ENCODE data around the gene ITPR2.

ITPR2 gene

DNA sequence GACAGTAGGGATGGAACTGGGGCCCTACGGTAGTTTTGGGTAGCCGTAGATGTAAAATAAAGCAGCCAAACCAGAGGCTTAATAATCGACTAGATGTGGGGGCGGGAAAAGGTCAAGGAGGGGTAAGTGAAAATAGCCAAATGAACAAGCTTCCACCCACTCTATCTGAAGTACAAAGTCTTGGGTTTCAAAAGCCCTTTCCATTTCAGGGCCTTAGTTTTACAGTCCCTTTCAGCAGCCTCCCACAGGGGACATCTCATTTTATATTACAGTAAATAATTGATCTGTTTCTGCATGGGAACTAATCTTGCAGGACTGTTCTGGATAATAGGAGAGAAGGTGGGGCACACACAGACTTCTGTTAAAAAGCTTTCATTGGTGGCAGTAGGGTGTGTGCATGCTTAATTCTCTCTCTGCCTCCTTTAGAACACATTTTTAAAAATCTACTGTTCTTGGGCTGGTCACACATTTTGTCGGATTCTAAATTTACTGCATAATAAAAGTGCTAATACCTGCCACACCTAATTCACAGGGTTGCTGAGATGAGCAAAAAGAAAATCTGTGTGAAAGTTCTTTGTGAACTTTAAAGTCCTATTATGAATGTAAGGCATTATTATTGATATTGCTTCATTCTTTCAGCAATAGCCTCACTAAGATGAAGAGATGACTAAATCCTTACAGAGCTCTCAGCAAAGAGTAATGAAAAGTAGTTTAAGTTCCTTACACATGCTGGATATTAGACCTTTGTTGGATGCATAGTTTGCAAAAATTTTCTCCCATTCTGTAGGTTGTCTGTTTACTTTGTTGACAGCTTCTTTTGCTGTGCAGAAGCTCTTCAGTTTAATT is 104.6 kb downstream of the ITPR2 start:
- DNase-seq, result no peak

DNA sequence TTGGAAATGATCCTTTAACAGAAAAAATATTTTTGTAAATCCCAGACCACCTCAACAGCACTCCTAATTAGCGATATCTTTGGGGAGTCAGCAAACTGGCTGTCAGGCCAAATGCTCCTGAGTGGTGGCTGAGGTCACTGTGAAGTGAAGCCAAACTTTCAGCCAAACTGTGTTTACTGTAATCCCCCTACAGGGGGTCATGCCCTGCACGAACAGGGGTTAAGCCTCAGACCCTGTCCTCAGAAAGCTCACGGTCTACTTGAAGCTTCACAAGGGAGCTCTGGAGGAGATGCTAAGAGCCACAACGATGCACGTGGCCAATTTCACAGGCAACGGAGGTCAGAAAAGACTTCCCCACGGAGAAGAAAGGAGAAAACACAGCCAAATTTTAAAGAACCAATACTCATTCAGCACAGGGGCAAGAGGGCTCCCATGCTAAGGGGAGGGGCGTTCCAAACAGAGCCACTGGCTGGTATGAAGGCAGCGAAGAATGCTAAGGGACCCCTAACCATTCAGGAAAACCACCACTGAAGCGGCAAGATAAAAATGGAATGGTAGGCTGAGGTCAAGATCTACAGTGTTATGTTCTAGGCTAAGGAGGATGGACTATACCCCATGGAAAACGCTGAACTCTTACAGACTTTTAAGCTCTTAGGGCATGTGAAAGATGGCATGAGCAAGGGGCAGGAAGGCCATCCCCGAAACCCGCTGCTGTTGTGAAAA is 105.4 kb downstream of the ITPR2 start:
- DNase-seq, result no peak

DNA sequence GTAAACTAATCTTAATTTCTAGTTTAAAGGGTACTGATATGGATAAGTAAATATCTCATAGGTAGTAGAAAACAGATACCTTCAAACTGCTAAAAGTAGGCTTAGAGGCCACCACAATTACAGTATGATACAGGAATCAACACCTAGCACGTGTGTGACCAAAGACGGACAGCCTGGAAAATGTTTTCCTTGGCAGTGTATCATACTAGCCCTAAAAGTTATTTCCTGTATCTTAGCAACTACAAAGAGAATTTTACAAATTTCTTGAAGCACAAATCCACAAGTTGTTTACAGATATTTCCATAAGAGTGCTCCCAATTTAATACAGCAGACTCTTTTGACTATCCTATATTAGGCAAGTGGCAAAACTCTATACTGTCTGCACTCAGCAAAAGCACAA is 106.0 kb downstream of the ITPR2 start:
- DNase-seq, result no peak

DNA sequence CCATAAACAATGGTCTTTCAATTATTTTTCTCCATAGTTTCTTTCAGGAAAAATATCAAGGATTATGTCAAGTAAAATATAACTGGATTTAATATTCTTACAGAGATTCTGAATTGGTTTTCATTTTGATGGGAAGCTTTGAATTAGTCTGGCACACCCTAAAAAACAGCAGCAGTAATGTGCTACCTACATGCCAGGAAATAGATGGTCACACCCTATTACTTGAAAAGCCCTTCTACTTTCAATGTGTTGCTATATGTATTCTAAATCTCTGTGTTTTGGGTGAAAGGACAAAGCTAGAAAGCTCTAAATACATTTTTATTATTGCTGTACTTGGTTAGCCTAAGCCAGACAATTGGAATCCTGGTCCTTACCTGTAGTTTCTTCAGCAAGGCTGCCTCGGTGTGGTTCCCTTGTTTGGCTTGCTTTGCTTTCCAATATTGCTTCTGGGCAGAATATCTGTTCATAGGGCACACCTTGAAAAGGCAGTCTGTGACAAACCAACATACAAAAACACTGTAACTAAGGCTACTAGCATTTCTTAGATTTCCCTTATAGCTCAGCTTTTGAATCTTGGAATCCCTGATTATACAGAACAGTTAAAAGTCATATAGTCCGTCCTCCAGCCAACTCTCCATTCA is 107.6 kb downstream of the ITPR2 start:
- no peak for DNase-seq

DNA sequence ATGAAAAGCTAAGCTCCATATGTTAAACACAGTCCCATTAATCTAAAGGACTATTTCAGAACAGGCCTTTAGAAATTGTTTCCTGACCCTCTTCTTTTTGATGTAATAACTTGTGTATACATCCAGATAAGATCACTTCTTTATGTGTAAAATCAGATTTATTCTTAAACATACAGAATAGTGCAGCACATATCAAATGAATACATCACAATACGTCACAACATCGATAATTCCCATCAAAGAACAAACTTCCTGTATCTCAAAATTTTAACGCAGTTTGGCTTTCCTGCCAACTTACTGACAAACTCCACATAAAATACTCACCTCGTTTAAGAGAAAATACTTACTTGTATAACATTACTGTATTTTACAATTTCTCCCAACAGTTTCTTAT is 108.7 kb downstream of the ITPR2 start:
- no peak for DNase-seq

DNA sequence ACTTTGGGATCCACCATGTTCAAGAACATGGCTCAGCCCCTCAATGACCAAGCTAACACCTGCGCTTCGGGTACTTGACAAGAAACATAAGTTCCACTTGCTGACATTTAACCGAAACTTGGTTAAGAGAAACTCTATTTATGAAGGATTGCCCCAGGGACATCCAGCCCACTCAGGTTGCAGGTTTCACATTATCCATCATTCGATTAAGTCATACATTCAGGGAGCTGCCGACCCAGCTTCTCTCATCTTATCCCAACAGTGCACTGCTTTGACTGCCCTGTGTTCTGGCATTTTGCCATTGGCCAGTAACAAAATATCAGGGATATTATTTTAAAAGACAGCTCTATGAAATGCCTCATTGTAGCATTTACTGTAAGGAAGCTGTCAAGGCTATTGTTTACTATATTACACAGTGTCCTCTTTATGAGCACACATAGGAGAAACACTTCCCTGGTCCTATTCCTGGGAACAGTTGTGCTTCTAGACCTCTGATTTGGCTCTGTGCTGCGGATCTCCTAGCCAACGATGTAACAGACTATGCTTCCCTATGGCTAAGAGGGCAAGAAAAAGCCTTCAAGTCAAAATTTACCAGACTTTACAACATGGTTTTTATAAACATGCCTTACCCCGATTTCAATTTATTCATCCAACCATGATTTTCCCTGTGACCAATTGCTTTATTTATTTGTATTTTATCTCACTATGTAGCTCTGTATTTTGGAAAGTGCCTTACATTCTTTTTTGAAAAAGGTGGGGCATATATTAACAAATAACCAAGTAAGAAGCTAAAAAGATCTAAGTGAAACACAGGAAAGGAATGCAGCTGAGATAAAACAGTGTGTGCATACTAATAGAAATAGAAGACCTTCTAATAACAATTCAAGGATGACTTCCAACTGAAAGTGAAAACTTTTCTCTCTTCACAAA is 109.3 kb downstream of the ITPR2 start:
- DNase-seq, result no peak

DNA sequence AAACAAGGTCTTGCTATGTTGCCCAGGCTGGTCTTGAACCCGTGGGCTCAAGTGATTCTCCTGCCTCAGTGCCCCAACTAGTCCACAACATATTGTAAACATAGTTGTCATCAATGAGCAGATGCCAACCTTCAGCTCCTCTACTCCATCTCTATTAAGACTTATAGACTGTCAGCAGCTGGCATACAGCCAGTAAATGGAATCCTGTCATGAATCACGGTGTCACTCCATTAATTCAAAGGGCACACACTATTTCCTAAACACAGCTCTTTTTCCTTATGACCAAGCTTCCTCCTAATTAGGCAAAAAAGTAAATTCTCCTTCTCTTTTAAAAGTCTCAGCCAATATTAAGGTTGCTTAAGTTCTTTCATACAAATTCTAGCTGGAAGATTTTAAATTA is 111.2 kb downstream of the ITPR2 start:
- DNase-seq, result no peak

DNA sequence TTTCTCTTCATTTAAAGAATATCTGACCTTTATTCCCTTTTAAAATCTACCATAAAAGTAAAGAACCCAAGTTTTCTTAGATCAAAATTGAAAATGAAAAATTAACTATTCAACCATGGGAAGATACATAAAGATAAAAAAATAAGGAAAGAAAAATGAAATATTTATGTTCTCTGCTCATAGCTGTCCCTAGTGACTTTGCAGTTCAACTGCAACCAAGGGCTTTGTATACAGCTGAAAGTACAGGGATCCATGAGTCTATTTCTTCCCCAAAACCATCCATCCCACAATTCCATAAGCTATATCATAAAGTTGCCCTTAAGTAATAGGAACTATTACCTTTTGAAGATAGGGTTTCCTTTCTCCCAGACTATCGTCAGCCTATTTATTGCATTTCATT is 113.1 kb downstream of the ITPR2 start:
- DNase-seq, result no peak

DNA sequence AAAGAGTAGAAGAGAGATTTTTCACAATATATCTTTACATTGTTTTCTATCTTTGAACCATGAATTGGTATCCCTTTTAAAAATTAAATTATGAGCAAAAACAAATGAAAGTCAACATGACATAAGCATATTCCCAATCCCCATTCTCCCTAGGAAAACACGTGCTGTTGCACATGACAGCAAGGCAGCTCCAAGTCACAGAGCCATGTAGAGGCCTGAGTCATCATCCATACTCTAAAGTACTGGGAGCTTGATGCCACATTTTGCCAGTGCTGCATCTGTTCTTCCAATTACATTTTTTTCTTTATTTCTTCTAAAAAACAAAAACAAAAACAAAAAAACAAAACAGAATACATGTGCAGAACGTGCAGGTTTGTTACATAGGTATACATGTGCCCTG is 115.2 kb downstream of the ITPR2 start:
- no peak for DNase-seq

DNA sequence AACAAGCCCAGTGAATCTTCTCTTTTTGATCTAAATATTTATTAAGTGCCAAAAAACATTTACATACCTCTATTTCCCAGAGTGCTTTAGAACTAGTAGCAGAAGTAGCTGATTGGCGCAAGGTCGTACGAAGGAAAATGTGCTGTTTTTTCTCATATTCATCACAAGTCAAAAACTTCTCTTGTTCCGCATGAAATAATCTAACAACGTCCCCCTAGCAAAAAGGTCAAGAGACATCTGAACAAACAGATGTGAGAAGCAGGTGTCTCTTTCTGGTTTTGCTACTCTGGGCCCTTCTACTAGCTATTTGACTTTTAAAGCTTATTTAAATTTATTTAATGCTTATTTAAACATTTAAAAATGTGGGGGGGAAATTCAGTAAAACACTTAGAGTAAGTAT is 117.8 kb downstream of the ITPR2 start:
- DNase-seq, result no peak

DNA sequence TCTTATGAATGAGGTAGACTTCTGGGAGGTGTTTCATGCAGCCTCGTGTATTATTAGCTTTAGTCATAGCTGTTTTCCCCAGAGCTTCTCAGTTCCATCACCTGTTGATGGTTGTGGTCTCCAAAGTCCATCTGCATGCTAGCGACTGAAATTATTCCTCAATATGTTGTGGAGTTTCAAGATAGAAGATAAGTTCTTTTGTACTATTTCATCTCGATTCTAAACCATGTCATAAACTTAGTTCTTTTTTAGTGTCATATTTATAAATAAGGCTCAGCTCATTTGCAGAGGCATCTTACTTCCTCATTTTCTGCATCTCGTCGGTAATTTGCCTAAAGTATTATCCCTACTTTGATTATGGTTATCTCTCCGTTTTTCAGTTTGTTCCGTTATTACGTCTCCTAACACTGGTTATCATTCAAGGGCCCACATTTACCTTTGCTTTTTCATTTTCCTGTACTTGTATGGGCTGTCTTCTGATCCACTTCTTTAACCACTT is 119.1 kb downstream of the ITPR2 start:
- no peak for DNase-seq

DNA sequence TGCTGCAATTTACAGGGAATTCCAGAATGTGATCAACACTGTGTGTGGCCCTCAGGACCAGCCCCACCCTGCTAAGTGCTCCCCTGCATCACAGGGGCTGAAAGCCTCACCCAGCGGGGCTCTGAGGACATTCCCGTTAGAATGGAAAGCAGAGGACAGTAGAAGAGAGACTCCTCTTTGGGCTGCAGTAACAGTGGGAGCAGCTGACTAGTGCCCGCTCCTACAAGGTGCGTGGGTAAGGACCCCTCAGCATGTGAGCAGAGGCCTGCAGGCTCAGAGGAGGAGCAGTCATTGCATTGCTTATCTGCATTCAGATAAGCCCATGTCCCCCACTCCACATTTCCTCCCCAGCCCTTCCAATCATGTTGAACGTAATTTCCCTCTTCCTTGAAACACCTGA is 120.1 kb downstream of the ITPR2 start:
- DNase-seq, result no peak

DNA sequence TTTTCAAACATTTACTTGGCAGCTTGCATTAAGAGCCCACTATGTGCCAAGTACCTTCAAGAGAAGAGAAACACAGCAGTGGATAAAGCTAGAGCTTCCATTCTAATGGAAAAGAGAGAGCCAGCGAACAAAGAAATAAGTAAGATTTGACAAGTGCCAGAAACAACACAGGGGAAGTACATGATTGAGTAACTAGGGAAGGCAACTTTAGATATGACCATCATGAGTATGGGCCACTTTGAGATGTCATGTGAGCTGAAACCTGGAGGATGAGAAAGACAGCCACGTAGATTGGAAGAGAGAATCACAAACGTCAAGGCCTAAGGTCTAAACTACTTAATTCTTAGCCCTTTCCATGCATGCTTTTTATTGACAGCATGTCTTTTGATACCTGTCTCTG is 121.4 kb downstream of the ITPR2 start:
- DNase-seq, result no peak

DNA sequence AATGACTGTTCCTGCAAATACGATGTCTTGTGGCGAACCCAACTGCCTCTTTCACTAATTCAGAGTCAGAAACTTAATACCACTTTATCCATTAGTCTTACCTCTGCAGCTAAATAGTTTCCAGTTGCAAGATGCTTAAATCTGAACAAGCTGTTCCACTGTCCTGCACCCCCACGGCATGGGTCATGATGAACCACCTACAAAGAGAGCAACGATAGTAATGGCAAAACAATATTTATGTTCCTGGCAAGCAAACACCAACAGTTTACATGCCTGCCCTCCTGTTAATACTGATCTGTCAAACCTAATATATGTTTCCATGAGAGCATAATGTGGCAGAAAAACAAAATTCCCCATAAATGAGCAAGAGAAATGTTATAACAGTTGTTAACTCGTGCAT is 121.9 kb downstream of the ITPR2 start:
- no peak for DNase-seq

DNA sequence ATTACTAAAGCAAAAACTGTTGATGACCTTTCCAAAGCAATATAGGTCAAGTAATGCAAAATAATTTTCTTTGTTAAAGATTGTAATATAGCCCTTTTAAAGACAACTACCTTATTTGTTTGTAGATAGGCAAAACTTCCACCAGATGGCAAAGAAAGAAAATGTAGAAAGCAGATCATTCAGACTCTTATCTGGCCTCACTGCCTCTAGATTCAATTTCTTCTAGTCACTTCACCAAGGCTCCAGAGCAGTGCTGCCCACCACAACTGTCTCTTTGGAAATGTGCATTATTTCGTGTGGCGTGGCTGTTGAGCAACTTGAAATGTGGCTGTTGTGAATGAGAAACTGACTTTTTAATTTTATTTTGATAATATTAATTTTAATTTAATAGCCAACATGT is 127.1 kb downstream of the ITPR2 start:
- no peak for DNase-seq

DNA sequence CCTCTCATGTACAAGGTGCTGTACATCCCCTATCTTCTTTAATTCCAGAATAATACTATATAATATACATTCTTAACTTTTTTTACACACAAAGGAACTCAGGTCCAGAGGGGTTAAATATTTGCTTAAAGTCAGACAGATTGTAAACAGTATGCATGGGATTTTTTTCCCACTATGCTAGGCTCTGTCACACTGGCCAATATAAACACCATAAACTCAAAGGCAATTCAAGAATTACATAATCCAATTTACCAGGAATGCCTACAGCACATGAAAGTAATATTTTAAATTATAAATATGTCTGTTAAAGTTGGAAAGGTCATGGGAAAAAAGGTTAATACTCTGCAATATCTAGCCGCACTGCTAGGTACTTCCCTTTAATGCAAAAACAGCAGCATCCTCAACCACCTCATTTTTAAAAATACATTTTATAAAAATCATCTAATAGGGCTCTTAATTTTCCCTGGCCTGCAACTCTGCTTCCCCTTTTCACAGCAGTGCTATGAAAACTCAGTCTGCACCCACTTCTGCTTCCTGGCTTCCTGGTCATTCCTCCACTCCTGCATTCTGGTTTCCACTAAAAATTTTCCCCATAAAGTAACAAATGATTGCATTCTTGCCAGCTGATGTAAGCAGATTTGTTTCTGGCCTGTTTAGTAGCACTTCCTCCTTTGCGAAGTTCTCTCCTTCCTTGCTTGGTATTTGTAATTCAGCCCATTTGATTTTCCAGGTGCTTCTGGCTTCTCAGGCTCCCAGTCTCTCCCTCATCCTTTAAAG is 128.1 kb downstream of the ITPR2 start:
- DNase-seq, result no peak

DNA sequence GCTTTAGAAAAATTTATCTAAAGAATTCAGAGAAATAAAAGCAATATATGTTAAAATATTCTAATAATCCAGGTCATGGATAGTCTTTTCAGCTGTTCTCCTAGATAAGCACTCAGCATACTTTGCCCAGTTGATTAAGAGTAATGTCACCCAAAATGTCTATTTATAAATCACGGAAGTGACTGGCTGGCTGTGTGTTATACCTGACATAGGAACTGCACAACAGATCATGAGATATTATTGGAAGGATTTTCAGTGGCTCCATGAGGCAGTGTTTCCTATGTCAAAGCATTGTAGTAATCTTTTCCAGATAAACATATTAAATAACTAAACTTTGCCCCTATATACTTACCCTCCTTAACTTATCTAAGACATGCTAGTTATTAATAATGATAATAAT is 128.8 kb downstream of the ITPR2 start:
- no peak for DNase-seq

DNA sequence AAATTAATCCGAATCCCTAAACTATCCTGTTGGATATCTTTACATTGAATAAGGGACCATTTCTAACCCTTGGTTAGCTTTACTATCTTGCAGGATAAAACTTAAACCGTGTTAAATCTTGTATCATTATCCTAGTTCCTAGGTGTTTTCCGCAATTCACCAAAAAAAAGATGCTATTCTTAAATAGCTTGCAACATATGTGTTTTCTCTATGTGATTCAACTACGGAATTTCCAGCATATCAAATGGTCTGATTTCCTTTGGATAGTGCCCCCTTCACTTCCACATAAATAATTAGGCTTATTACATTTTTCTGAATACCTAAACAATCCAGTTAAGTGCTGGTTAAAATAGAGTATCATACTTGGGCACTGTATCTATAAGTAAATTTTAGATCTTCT is 130.3 kb downstream of the ITPR2 start:
- no peak for DNase-seq

DNA sequence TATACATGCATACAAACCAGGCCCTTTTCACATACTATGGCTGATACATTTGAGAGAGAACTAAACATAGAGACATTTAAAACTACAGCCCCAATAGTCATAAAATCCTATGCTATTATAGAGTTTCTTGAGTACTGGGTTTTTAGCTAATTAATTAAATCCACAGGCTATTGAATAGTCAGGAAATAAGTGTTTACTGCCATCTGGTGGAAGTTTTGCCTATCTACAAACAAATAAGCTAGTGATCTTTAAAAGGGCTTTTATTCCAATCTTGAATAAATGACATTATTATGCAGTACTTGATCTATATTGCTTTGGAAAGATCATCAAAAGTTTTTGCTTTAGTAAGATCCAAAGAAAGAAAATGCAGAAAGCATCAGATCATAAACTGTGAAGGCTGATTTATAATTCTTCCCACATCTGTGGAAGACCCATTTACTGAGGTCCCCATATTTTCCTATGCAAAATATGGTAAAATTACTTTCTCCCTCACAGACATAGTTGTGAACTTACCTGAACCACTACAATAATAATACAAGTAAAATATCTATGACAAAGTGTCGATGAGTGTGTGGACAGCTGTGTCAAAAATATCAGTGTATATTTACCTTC is 131.3 kb downstream of the ITPR2 start:
- no peak for DNase-seq

DNA sequence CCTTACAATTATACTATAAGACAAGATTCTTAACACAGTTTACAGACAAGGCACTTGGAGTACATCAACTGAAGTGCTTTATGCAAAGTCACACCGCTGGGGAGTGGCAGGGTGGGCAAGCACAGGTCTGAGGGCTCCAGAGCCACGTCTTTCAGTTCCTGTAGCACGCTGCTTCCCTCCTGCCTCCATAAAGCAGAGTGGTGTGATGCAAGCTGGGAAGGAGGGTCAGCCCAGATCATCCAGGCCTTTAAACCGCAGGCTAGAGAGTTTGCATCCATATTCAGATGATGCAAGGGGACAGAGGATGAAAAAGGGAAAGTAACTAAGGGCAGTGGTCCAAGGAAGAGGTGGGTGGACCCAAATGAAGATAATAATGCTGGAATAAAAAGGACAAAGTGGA is 132.6 kb downstream of the ITPR2 start:
- no peak for DNase-seq

DNA sequence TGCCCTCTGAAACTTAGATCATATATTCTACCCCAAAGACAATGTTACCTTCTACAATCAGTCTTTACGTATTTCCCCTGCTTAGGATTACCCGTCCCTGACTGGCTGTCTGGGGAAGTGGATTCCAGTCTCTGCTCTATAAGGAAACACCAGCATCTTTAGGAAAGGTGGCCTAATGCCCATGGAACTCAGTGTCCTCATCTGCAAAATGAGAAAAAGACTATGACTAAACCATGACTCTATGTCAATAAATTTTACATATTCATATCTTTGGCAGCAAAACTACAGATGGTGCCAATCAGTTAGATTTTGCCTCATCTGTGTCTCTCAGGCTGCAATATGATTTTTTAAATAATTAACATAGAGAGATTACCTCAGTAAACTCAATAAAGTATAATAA is 133.8 kb downstream of the ITPR2 start:
- no peak for DNase-seq

DNA sequence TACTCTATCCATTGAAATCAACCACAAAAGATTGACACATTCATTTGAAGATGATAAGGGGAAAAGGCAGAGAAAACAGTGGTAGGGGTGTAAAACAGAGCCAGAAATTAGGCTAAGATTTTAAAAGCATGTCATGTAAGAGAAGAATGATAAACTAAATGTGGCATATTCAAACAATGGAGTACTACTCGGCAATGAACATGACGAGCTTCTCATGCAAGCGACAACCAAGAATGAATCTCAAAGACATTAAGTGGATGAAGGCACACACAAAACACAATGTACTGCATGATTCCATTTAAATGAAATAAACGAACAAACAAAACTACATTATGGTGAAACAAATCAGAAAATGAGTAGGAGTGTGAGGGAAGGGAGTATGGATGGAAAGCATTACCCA is 134.8 kb downstream of the ITPR2 start:
- DNase-seq, result no peak
